NCI-H2196 treated with DMSO at 0.1 percent for 48 hours (cell line): Measurements from ENCODE around the gene REV3L.
"Not testable (repeated sequence)": the region's sequence is repeated elsewhere in the genome, so short reads cannot be mapped to it uniquely, and the experiment has no call there.

Experiments used
- DNase-seq: peaks from one replicate; lab custom pipeline; 2025; ENCODE audit not compliant: unreplicated experiment; lab: John Stamatoyannopoulos, UW

REV3L gene

DNA sequence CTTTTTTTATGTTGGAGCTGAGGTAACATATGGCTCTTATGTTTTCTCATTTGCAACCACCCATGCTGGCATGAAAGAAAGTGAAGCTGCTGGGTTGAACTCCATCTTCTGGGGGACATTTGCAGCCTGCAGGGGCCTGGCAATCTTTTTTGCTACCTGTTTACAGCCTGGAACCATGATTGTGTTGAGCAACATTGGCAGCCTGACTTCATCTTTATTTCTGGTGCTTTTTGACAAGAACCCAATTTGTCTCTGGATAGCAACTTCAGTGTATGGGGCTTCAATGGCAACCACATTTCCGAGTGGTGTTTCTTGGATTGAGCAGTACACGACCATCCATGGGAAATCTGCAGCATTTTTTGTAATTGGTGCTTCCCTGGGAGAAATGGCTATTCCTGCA, 216.7 kb downstream of the REV3L start:
- no peak for DNase-seq

DNA sequence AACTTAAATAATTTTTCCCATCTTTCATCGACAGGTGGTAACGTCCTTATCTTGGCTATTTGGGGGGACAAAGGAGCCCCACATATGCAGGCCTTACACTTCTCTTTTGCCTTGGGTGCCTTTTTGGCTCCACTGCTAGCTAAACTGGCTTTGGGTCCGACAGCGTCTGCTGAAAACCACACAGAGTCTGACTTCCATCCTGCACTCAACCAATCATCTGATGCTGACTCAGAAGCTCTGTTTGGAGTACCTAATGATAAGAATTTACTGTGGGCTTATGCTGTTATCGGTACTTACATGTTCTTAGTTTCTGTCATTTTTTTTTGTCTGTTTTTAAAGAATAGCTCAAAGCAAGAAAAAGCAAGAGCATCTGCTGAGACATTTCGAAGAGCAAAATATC, 217.2 kb downstream of the REV3L start:
- no peak for DNase-seq

DNA sequence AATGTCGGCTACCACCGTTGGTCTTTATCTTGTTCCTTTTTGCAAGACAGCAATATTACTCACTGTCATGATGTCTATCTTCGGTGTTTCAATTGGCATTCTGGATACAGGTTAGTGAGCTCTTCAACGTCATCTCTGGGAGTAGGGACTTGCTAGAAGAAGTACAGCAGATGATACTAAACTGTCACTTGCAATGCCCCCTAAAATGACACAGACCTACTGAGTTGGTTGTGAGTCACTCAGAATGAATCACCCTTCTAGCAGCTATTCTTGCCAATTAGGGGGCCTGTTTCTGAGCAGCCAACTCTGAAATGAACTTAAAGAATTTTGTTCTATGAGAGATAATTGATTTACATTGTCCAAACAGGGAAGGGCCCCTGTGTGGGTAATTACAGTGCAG, 219.2 kb downstream of the REV3L start:
- DNase-seq = no peak

DNA sequence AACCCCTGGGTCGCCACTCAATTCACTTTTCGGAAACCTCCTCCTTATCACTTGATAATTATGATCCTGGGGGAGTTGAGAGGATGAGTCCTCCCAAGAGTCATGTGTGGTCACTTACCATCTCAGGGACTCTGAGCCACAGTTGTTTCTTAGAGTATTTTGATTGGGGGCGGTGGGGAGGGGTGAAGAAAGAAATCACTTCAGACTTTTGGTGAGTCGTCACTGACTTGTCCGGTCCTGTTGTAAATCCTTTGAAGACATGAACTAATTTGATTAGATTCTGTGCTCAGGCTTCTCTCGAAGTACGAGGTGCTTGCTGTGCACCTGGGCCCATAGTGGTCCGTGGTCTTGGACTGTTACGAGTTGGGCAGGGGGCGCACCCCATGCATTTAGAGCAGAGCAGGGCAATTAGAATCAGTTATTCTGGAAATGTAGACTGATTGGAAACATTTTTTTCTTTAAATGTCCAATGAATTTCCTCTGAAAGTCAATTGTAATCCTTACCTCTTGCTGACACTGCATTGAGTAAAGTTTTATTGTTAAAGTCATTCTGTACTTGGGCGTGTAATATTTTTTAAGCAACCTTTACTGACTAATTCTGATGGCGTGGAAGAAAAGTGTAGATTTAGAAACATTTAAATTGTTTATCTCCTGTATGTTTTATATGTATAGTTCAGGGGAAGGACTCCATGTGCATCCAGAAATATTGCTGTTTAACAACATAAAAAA, 222.3 kb downstream of the REV3L start:
- DNase-seq = no peak

DNA sequence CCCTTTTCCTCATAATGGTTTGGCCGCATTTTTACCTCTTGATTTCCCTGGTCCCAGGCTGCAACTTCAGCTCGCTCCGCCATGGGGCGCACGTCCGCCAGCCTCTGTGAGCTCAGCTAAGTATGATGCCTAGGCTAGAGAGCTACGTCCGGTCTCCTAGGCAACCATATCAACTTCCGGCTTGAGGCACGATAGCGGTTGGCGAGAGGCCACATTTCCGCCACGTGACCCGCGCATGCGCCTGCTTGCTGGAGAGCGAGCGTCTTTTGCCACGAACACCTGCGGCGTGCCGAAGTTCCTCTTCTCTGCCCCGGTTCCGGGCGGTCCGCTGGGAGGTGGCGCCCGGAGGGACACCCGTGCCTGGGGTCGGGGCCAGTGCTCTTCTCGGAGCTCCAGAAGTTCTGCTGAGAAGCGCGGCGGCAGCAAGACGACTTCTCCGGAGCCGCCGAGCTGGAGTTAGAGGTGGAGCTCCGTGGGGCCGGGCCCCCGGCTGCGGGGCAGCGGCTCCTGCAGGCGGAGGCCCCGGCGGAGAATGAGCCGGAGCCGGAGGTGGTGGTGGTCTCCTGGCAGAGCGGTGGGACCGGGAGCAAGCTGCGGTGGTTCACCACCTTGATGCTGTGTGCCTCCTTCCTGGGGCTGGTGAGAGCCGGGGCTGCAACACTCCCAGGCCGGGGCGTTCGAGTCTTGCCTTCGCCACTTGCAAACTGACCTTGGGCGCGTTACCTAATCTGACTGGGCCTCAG, 223.8 kb downstream of the REV3L start:
- peak; percentile 95 for DNase-seq

DNA sequence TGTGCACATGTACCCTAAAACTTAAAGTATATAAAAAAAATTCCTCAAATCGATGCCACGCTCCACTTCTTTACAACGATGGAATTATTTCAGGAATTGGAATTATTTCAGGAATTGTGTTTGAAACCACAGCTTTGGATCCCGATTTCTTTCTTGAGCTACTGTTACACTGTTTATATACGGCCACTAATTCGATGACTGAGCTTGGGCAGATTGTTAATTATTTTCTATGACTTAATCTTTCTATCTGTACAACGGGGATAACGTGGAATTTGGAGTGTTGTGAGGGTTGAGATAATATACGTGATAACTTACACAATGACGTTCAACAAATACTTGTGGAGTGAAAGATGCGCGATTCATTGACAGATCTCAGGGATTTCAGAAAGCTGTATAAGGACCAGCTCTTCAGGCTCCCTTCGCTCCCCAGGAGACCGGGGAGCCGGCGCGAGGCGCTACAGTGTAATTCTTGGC, 224.4 kb downstream of the REV3L start:
- no peak for DNase-seq

DNA sequence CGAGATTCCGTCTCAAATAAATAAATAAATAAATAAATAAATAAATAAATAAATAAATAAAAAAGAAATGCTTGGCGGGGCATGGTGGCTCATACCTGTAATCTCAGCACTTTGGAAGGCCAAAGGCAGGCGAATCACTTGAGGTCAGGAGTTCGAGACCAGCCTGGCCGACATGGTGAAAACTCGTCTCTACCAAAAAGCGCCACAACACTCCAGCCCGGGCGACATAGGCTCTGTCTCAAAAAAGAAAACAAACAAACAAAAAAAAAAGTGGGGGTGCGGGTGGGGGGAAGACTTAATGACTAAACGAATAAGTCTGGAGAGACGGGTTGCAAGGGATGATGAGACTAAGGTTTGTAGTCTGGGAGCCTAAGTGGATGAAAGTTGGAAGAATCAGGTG, 225.0 kb downstream of the REV3L start:
- DNase-seq = no peak

DNA sequence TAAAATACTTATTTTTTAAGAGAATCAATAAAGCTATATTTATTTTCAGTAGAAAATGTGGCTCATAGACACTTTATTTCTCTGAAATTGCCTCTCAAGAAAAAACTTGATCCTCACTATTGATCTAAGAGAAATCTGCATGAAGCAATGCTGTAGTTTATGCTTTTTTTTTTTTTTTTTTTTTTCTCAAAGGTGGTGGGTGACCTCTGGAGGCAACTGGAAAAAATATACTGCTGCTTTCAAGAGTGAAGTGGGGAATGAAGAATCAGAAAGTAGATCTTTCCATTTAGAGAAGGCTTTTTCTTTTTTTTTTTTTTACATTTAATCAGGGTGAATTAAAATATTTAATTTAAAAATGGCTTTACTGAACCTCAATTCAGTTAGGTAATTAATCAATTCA, 226.4 kb downstream of the REV3L start:
- no peak for DNase-seq

DNA sequence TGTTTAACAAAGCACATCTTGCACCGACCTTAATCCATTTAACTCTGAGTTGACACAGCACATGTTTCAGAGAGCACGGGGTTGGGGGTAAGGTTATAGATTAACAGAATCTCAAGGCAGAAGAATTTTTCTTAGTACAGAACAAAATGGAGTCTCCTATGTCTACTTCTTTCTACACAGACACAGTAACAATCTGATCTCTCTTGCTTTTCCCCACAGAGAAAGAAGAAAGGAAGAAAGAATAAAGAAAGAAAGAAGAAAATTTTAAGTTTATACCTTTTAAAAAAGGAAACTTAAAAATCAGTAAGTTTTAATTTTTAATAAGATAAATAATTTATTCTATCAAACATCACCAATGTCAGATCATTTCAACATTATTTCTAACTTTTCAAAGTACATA, 227.2 kb downstream of the REV3L start:
- not testable (repeated sequence) for DNase-seq

DNA sequence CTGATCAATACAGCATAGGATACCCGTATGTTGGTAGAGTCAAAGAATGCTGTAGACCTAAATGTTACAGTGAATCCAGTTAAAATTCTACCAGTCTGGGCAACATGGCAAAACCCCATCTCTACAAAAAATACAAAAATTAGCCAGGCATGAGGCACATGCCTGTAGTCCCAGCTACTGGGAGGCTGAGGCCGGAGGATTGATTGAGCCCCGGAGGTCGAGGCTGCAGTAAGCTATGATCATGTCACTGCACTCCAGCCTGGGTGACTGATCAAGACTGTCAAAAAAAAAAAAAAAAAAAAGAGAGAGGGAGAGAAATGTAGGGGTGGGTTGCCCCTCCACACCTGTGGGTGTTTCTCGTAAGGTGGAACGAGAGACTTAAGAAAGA, 228.2 kb downstream of the REV3L start:
- no peak for DNase-seq

DNA sequence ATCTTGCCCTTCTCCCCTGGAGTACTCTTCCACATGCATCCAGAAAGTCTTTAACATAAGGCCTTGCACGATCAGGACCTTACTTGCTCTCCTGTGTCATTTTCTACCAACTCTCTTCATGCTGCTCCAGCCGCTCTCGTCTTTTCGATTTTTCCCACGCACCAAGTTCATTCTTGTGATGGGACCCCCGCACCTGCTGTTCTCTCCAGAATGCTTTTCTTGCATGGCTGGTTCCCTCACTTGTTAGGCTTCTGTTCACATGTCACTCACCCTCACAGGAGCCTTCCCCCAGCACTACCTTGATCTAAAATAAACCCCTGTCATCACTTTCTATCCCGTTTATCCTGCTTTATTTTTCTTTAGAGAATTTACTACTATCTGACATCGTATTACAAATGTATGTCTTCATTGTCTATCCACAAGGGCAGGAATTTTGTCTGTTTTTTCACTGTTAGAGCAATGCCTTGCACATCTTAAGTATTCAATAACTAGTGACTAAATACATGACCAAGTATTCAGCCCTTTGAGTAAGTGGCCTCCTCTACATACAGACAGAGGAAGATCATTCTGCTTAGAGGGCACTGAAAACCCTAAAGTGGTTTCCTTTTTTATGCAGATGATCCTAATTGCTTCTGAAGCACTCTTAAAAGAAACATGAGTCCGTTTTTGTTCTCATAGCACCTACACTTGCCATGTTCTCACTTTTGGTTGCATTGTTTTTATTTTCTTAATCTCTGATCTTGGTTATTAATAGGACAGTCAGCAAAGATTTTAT, 228.8 kb downstream of the REV3L start:
- DNase-seq = no peak

DNA sequence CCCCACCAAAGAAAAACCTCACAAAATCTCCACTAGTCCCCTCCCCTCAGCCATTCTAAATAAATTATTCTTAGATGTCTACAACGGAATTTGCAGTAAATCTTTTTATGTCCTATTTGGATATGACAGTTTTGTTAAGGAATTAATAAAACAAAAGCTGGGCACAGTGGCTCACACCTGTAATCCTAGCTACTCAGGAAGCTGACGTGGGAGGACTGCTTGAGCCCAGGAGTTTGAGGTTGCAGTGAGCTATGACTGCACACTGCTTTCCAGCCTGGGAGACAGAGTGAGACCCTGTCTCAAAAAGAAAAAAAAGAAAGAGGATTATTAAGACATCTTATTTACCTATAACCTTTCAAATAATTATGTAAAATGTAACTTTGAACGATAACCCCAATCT, 230.3 kb downstream of the REV3L start:
- no peak for DNase-seq

DNA sequence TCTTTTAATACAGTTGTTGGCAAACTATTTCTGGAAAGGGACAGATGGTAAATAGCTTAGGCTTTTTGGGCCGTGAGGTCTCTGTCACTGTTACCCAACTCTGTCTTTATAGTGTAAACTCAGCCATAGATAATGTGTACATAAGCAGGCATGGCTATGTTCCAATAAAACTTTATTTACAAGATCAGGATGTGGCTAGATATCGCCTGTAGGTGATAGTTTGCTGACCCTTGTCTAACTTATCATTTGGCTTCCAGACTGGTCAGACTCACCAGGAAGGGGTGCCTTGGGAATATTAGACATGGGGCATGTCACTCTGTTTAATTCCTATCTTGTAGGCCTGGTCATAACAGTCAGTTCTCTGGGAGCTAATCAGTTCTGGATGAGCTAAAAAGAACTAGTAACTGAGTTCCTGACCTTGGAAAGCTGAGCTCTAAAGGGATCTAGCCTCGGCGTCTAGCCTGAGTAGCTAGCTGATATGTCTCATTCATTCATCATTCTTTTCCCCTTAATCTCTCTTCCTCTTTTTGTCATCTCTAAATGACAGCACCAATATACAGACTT, 232.1 kb downstream of the REV3L start:
- DNase-seq = no peak
